GM19463 (cell line): ENCODE data around the gene HIGD2A.
"Not testable (repeated sequence)": the region's sequence is repeated elsewhere in the genome, so short reads cannot be mapped to it uniquely, and the experiment has no call there.

Source experiments
- ATAC-seq: cut with Tn5 transposase; IDR thresholded peaks from one replicate; pipeline ENCODE4 v1.9.1; 2021; ENCODE audit warnings: mild to moderate bottlenecking, moderate library complexity; ENCODE audit not compliant: unreplicated experiment

Gene HIGD2A

GRCh38 chr5:176394096-176394495 is 5.5 kb downstream of the HIGD2A start:
- ATAC-seq, result no peak

GRCh38 chr5:176394881-176395675 is 6.5 kb downstream of the HIGD2A start:
- ATAC-seq, result no peak

- ATAC-seq, result no peak
Observed at GRCh38 chr5:176396330-176396729, 7.8 kb downstream of the HIGD2A start.

GRCh38 chr5:176397736-176398420 is 9.3 kb downstream of the HIGD2A start:
- ATAC-seq, result no peak

GRCh38 chr5:176400382-176401156 is 12.0 kb downstream of the HIGD2A start:
- ATAC-seq, result no peak

GRCh38 chr5:176401281-176402205 is 13.0 kb downstream of the HIGD2A start:
- no peak for ATAC-seq

GRCh38 chr5:176405656-176406435 is 17.3 kb downstream of the HIGD2A start:
- no peak for ATAC-seq

GRCh38 chr5:176406436-176407052 is 18.0 kb downstream of the HIGD2A start:
- ATAC-seq, result no peak

GRCh38 chr5:176407456-176408251 is 19.1 kb downstream of the HIGD2A start:
- ATAC-seq, result no peak

GRCh38 chr5:176408252-176408573 is 19.7 kb downstream of the HIGD2A start:
- ATAC-seq, result not testable (repeated sequence)

GRCh38 chr5:176408590-176408989 is 20.0 kb downstream of the HIGD2A start:
- ATAC-seq, result no peak

- ATAC-seq, result no peak
Observed at GRCh38 chr5:176409765-176410164, 21.2 kb downstream of the HIGD2A start.

- ATAC-seq, result no peak
Observed at GRCh38 chr5:176410486-176411180, 22.1 kb downstream of the HIGD2A start.

GRCh38 chr5:176412517-176413254 is 24.1 kb downstream of the HIGD2A start:
- no peak for ATAC-seq

- ATAC-seq, result no peak
Observed at GRCh38 chr5:176413255-176413565, 24.7 kb downstream of the HIGD2A start.

GRCh38 chr5:176413709-176414191 is 25.2 kb downstream of the HIGD2A start:
- ATAC-seq, result no peak

GRCh38 chr5:176414704-176415103 is 26.2 kb downstream of the HIGD2A start:
- ATAC-seq, result no peak
